GM20431 (cell line): ENCODE data around the gene ZNF138.
"Not testable (repeated sequence)": the region's sequence is repeated elsewhere in the genome, so short reads cannot be mapped to it uniquely, and the experiment has no call there.

Source experiments
- in situ Hi-C: fragments of 300-500 bp; cut with MseI, MboI; formaldehyde crosslinking; loops from one replicate; pipeline ENCODE4 v1.15.0; 2020; ENCODE audit warnings: low sequenced_read_pairs; ENCODE audit not compliant: unreplicated experiment

Gene ZNF138

GRCh38 chr7:64834989-64835388 is 40.8 kb downstream of the ZNF138 start:
- in situ Hi-C loops = no loop called here

GRCh38 chr7:64835856-64836255 is 41.6 kb downstream of the ZNF138 start:
- in situ Hi-C loops = not testable (repeated sequence)

GRCh38 chr7:64838051-64838450 is 43.8 kb downstream of the ZNF138 start:
- in situ Hi-C loops = not testable (repeated sequence)

DNA sequence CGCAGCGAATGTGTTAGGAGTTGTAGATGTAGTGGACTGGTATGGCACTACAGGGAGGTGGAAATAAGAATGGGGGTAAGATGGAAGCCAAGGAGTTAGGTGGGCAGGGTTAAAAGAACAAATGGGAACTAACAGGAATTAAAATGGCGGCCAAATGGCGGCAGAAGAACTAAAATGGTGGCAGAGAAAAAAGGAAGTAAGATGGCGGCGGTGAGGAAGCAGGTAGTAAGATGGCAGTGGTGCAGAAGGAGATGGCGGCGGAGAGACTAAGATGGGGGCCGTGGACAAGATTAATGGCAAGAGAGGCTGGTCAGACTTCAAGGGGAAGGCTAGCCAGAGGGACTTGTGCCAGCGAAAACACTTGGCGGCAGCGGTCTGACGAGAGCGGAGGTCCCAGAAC is 44.5 kb downstream of the ZNF138 start:
- in situ Hi-C loops = no loop called here

DNA sequence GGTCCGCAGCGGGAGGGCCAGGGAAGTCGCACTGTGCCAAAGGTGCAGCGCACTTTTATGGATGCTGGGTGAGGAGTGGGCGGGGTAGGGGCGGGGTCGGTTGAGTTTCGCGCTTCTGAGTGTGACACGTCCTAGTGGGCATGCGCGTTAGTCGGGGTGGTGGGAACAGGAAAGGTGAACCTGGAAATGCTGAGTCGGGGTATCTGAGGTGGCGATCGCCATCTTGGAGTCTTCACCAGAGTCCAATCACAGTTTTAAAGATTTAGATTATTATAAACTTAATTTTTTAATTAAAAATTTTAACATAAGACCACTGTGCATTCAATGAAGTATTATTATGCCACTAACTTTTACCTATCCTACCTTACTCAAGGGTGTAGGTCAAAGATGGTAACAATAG is 45.7 kb downstream of the ZNF138 start:
- in situ Hi-C loops = no loop called here

- in situ Hi-C loops = no loop called here
Observed at GRCh38 chr7:64849250-64849923, 55.2 kb downstream of the ZNF138 start.

DNA sequence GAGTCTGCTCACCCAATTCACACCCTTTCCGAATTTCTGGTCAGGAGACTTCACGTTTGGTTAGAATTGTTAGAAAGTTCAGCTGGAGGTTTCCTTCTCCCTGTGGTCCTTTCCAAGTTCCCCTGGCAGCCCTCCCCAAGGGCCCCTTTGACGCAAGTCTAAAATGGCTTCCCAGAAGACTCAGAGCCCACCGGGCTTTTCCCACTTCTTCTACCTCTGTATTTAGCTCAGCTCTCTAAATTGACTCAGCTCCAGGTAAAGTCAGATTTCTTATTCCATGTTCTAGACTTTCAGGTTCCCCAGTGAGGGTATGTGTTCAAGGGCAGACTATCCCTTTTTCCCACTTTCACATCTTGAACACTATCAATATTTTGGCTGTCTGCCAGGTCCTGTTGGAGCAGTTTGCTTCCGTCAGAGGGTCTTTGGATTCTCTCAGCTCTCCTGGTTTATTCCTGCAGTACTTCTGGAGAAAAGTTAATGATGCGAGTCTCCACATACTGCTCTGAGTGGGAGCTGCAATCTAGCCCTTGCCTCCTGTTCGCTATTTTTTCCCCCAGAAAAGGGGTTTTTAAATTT is 55.8 kb downstream of the ZNF138 start:
- in situ Hi-C loops = no loop called here

DNA sequence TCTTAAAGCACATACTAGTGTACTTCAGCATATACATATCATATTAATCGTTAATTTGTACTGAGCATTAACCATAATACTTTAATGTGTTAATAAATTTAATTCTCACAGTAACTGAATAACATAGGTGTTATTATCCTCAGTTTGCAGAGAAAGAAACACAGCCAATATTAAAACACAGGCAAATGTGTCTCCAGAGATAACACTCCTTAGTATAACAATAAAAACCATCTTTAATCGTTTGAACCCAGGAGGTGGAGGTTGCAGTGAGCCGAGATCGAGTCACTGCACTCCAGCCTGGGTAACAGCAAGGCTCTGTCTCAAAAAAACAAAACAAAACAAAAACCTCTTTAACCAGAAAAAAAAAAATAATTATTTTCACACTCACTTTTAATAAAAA is 59.5 kb downstream of the ZNF138 start:
- in situ Hi-C loops = no loop called here

GRCh38 chr7:64854969-64855368 is 60.7 kb downstream of the ZNF138 start:
- in situ Hi-C loops = no loop called here

DNA sequence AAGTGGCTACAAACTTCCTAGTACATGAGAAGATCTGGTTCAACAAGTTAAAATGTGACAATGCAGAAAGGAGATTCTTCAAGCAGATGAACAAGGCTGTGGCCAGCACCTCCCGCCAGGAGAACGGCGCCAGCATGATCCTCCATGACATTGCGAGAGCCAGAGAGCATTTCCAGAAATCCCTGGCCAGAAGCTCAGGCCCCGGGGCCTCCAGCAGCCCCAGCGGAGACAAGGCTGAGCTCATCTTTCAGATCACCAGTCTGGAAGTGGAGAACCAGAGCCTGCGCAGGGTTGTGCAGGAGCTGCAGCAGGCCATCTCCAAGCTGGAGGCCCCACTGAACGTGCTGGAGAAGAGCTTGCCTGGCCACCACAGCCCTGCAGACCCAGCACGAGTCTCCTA is 68.8 kb downstream of the ZNF138 start:
- in situ Hi-C loops = no loop called here

GRCh38 chr7:64863530-64863929 is 69.3 kb downstream of the ZNF138 start:
- in situ Hi-C loops = not testable (repeated sequence)

GRCh38 chr7:64863969-64864368 is 69.7 kb downstream of the ZNF138 start:
- in situ Hi-C loops = no loop called here

- in situ Hi-C loops = no loop called here
Observed at GRCh38 chr7:64867863-64868440, 73.7 kb downstream of the ZNF138 start.

DNA sequence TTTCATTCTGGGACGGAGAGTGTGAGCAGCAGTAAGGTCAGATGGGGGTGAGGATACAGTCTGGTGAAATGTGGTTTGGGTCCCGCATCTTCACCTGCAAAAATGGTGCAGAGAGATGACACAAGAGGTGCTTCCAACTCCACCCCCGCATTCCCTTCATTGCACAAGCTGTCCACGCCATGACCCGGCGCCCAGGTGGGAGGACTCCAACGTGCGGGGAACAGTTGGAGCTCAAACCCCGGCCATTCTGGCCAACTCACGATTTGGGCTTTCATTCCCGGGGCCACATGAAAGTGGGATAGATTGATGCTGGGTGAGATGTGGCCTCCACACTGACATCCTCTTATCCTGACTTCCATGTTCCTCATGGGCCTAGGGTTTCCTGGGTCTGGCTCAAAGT is 74.3 kb downstream of the ZNF138 start:
- in situ Hi-C loops = no loop called here

DNA sequence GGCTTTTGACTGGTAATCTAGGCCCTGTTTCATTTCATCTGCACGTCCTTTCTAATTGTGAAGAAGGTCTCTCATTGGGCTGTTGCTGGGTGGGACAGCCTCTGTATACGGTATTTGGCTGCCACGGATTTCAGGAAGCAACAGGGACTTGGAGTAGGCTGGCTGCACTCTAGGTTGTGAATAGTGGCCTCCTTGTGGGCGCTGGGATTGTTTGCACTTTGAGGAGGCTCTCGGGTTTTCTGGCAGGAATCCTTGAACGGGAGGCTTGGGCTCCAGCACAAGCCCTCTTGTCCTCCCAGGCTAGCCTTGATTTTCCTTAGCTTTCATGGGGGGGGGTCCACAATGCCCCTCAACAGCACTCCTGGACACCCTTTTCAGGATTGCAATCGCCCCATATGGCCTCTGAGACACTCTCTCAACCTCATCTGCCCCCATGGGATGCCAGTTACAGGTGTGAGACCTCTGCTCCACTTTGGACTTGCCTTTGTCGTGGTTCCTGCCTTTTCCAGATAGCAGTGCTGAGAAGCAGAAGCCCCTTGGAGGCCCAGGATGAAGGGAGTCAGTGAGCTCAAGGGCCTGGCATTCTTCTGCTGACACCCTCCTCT is 75.0 kb downstream of the ZNF138 start:
- in situ Hi-C loops = no loop called here

GRCh38 chr7:64869912-64870562 is 75.8 kb downstream of the ZNF138 start:
- in situ Hi-C loops = no loop called here

GRCh38 chr7:64870656-64871055 is 76.4 kb downstream of the ZNF138 start:
- in situ Hi-C loops = no loop called here

GRCh38 chr7:64871761-64872160 is 77.5 kb downstream of the ZNF138 start:
- in situ Hi-C loops = no loop called here

- in situ Hi-C loops = no loop called here
Observed at GRCh38 chr7:64872351-64873154, 78.3 kb downstream of the ZNF138 start.

DNA sequence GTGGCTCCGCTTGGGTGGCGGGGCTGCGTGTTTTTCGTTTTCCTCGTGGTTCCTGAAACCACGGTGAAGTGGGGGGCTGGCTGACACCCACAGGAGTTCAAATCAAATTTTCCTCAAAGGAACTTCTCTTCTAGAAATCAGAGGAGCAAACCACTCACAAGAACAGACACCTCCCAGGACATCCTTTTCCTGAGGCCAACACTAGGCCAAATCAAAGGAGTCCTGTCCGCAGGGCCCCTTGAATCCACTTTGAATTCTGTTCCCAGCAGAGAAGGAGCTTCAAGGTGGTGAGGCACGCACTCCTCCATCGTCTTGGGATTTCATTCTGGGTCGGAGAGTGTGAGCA is 78.9 kb downstream of the ZNF138 start:
- in situ Hi-C loops = no loop called here
